Right cardiac atrium (tissue), 5 donors: Measurements from ENCODE around the gene PNPLA5. TPM values are rescaled to one million over a fixed set of nuclear protein-coding genes. Genes with fewer than 3 reads are reported as not detected.

Experiments used
- ATAC-seq, 2 donors: fragments of 200-7000 bp; cut with Tn5 transposase; one replicate each; pipeline versions ENCODE4 v1.8.0 to v1.9.1; 2020; ENCODE audit warnings: moderate library complexity in 2 of 2, mild to moderate bottlenecking in 1 of 2
- DNase-seq, 3 donors: peaks; one replicate each; pipeline ENCODE4 v3.0.0-alpha.2; 2020
- H3K27ac ChIP-seq: one replicate; pipeline ENCODE4 v1.5.1; 2013; ENCODE audit warnings: mild to moderate bottlenecking, low read length, control low read depth, moderate library complexity
- H3K27me3 ChIP-seq: one replicate; pipeline ENCODE4 v1.6.1; 2013; ENCODE audit not compliant: control insufficient read depth, insufficient read depth
- H3K4me1 ChIP-seq: one replicate; pipeline ENCODE4 v1.6.1; 2013; ENCODE audit warnings: low read length; ENCODE audit not compliant: control insufficient read depth, insufficient read depth
- H3K4me3 ChIP-seq: one replicate; pipeline ENCODE4 v1.5.1; 2013; ENCODE audit warnings: low read length, control low read depth
- H3K9me3 ChIP-seq: one replicate; pipeline ENCODE4 v1.6.1; 2013; ENCODE audit warnings: low read length; ENCODE audit not compliant: control insufficient read depth
- WGBS: extraction: QIAGEN DNeasy Blood & Tissue Kit; methylation state at CpG from one replicate; pipeline ENCODE4 v1.1.7; 2013; 5-methylcytosine and 5-hydroxymethylcytosine counted together
- intact Hi-C, 4 donors: fragments of 100-400 bp; cut with DNase I; formaldehyde crosslinking; loops; one replicate each; pipeline versions ENCODE4 v1.11.0 to v1.14.0; 2022 to 2023
- polyA plus RNA-seq: library from polyadenylated mRNA; stranded (reverse); fragments of 200-250 nt; gene quantifications from one replicate; pipeline ENCODE4 v1.2.3, GENCODE V29; 2013
- total RNA-seq, 4 donors: library from RNA; stranded (reverse); fragmentation: NEBNext Ultra II Directional; extraction: Animal tissue kit (Norgen Biotek cat#: 25700); gene quantifications; one replicate each; pipeline ENCODE4 v1.2.1, GENCODE V29; 2021
- donor health status: healthy with polysubstance abuse.
- donor health status: DM: no; HTN: yes; CAD: no.
- donor health status: DM: no; HTN: no; CAD: no.
- donor health status: DM: no; HTN: yes; CAD: no; lungs with severe emphysema.
- donor health status: DM: yes; HTN: yes; CAD: no.

PNPLA5 gene
- total and polyA plus RNA-seq, 5 donors = not detected

DNA sequence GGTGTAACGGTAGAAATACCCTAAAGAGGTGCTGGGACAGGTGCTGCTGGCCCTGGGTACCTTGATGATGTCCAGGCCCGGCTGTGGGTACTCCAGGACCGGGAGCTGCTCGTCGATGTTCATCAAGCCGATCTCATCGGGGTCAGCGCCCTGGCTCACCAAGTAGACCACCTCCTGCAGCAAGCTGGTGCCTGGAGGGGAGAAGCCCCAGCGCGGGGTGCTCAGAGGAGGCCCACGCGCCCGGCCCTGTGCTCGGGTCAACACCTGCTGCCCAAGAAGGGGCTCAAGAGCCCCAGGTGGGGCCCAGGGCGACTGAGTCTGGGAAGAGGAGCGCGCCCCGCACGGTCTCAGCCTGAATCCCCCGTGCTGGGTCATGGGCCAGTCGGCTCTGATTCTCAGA is 50.1 kb downstream of the PNPLA5 start:
- intact Hi-C loops = no loop called here
- WGBS = 91% methylated on average over 21 of the region's 21 CpGs
- Histone ChIP-seq H3K27me3 (no peaks in the 10 kb centered on the region), H3K27ac (no peak overlapping the region), H3K4me3 (no peak overlapping the region), H3K4me1 (no peaks in the 10 kb centered on the region), H3K9me3 (no peaks in the 10 kb centered on the region)
- no peak for ATAC-seq
- peak in 2 of 3 donors; percentile 6 to 21 for DNase-seq

- Histone ChIP-seq H3K4me3 (no peak overlapping the region), H3K4me1 (no peaks in the 10 kb centered on the region), H3K27me3 (no peaks in the 10 kb centered on the region), H3K9me3 (no peaks in the 10 kb centered on the region), H3K27ac (no peak overlapping the region)
- DNase-seq (peak in 1 of 3 donors; percentile 30), ATAC-seq (no peak)
- WGBS = 84% methylated on average over 16 of the region's 16 CpGs
- intact Hi-C loops = no loop called here
These were observed 51.0 kb downstream of the PNPLA5 start for GRCh38 chr22:43840851-43841250.

DNA sequence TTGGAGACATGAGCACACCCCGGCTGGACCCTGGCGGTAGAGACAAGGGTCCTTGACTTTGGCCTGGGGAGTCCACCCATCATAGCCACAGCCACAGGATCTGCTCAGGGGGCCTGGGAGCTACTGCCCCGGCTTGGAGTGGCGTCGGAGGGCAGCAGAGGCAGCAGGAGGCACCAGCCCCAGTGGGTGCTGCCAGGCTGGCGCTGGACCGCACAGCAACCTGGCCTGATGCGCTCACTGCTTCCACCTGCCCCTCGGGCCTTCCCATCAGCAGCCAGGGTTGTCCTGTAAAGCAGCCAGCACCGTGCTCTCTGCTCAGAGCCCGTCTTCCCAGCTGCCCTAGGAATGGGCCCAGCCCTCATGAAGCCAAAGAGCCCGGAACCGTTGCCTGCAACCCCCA is 51.4 kb downstream of the PNPLA5 start:
- no peak for DNase-seq
- Histone ChIP-seq H3K27me3 (no peaks in the 10 kb centered on the region), H3K4me1 (no peaks in the 10 kb centered on the region), H3K27ac (no peak overlapping the region), H3K9me3 (no peaks in the 10 kb centered on the region), H3K4me3 (no peak overlapping the region)
- intact Hi-C loops = no loop called here
- ATAC-seq = no peak
- WGBS = 83% methylated on average over 13 of the region's 13 CpGs

- no peak overlapping the region for H3K27ac ChIP-seq
- H3K4me1 ChIP-seq = no peaks in the 10 kb centered on the region
- H3K27me3 ChIP-seq = no peaks in the 10 kb centered on the region
- DNase-seq (no peak), ATAC-seq (no peak)
- intact Hi-C loops = no loop called here
- no peak overlapping the region for H3K4me3 ChIP-seq
- 61% methylated on average over 8 of the region's 8 CpGs for WGBS
- H3K9me3 ChIP-seq = no peaks in the 10 kb centered on the region
These were observed 52.0 kb downstream of the PNPLA5 start for GRCh38 chr22:43839781-43840180.

- DNase-seq (peak in 1 of 3 donors; percentile 21), ATAC-seq (no peak)
- Histone ChIP-seq H3K4me3 (no peak overlapping the region), H3K27me3 (no peaks in the 10 kb centered on the region), H3K4me1 (no peaks in the 10 kb centered on the region), H3K27ac (no peak overlapping the region), H3K9me3 (no peaks in the 10 kb centered on the region)
- intact Hi-C loops = no loop called here
- 89% methylated on average over 25 of the region's 25 CpGs for WGBS
These were observed 53.1 kb downstream of the PNPLA5 start for GRCh38 chr22:43838571-43839307.

DNA sequence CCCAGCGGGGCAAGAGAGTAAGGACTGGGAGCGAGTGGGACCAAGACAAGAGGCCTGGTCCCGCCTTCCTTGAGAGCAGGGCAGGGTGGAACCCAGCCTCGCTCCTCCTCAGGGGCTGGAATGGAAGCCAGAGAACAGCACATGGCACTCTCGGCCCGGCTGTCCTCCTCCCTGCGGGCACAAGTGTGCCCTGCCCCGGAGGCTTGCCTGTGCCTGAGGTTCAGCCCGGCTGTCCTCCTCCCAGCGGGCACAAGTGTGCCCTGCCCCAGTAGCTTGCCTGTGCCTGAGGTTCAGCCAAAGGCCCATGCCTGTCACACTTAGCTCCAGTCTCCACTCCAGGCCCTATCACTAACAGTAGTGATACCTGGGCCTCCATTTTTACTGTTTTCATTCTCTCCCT is 53.7 kb downstream of the PNPLA5 start:
- DNase-seq (peak in 1 of 3 donors; percentile 37), ATAC-seq (no peak)
- intact Hi-C loops = no loop called here

DNA sequence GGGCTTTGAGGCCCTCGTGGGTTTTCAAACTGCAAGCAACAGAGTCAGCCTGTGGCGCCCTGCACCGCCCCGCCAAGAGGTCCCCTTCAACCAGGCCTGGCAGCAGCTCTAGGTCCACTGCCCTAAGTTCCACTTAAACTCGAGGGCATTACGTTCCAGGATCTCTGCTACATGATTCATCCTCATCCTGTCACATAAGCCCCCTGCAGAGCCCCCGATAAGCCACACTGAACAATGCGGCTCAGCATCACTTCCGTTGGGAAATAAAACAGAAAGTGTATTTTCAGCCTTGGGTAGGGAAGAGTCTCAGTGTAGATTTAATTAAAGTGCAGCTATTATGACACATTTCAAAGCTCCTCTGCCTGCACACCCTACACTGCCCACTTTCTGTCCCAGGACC is 54.1 kb downstream of the PNPLA5 start:
- DNase-seq (peak in 1 of 3 donors; percentile 22), ATAC-seq (no peak)
- Histone ChIP-seq H3K4me1 (no peaks in the 10 kb centered on the region), H3K4me3 (no peak overlapping the region), H3K27ac (no peak overlapping the region), H3K27me3 (no peaks in the 10 kb centered on the region), H3K9me3 (no peaks in the 10 kb centered on the region)
- intact Hi-C loops = no loop called here
- WGBS = 73% methylated on average over 9 of the region's 9 CpGs

More for the DNA sequence above, 53.7 kb downstream of the PNPLA5 start:
- Histone ChIP-seq H3K27ac (no peak overlapping the region), H3K4me1 (no peaks in the 10 kb centered on the region), H3K4me3 (no peak overlapping the region), H3K27me3 (no peaks in the 10 kb centered on the region), H3K9me3 (no peaks in the 10 kb centered on the region)
- 86% methylated on average over 10 of the region's 10 CpGs for WGBS

- WGBS = 88% methylated on average over 13 of the region's 13 CpGs
- Histone ChIP-seq H3K4me3 (no peak overlapping the region), H3K27me3 (no peaks in the 10 kb centered on the region), H3K4me1 (no peaks in the 10 kb centered on the region), H3K27ac (no peak overlapping the region), H3K9me3 (no peaks in the 10 kb centered on the region)
- intact Hi-C loops = no loop called here
- DNase-seq (peak in 1 of 3 donors; percentile 27), ATAC-seq (no peak)
These were observed 56.1 kb downstream of the PNPLA5 start for GRCh38 chr22:43835736-43836135.

GRCh38 chr22:43835166-43835565 is 56.6 kb downstream of the PNPLA5 start:
- no peaks in the 10 kb centered on the region for H3K4me1 ChIP-seq

GRCh38 chr22:43833286-43834240 is 58.2 kb downstream of the PNPLA5 start:
- DNase-seq (peak in 2 of 3 donors; percentile 33 to 63), ATAC-seq (no peak)
- intact Hi-C loops = no loop called here
- 62% methylated on average over 36 of the region's 36 CpGs for WGBS
- Histone ChIP-seq H3K4me3 (no peak overlapping the region), H3K27me3 (no peaks in the 10 kb centered on the region), H3K27ac (no peak overlapping the region), H3K9me3 (no peaks in the 10 kb centered on the region), H3K4me1 (peaks cover 2% of the 10 kb centered on the region)

More at GRCh38 chr22:43835166-43835565, 56.6 kb downstream of the PNPLA5 start:
- Histone ChIP-seq H3K9me3 (no peaks in the 10 kb centered on the region), H3K4me3 (no peak overlapping the region), H3K27me3 (no peaks in the 10 kb centered on the region), H3K27ac (no peak overlapping the region)
- 63% methylated on average over 12 of the region's 12 CpGs for WGBS
- ATAC-seq (no peak), DNase-seq (peak in 2 of 3 donors; percentile 3 to 39)
- intact Hi-C loops = no loop called here
